ENCODE results near the gene FOLR2.

- no peak for TF ChIP-seq CTCF (IDR thresholded peaks at IDR 0.05; ENCODE audit: insufficient read depth, low read length, poor library complexity, severe bottlenecking)
- no peak for TF ChIP-seq EZH2phosphoT487 (conservative IDR thresholded peaks at IDR 0.05; ENCODE audit: low read length)
Observed at GRCh38 chr11:72231396-72232259, 15.0 kb downstream of the FOLR2 start.
